Measurements from ENCODE around the gene DIDO1. TPM values are rescaled to one million over a fixed set of nuclear protein-coding genes. Genes with fewer than 3 reads are reported as not detected.

DIDO1 gene
- total and polyA plus RNA-seq, 2 of the 13 experiments (the other 11 are each of a cell fraction or from before 2014, with no cell fraction given), result 75.0 to 75.1 TPM

GRCh38 chr20:62968378-62969178, 42.3 kb upstream of the DIDO1 start (continued):
- TF ChIP-seq ZBTB37 (CRISPR knock-in tag; IDR thresholded peaks at IDR 0.05), result no peak
- no peak for TF ChIP-seq MAFG (CRISPR knock-in tag; IDR thresholded peaks at IDR 0.05)
- TF ChIP-seq ZNF790 (CRISPR knock-in tag; IDR thresholded peaks at IDR 0.05; ENCODE audit: borderline replicate concordance), result no peak
- no peak; the same call in 1 of the 2 replicates for TF ChIP-seq BRCA1 (CRISPR knock-in tag; IDR thresholded peaks at IDR 0.05)
- TF ChIP-seq MXD1 (CRISPR knock-in tag; IDR thresholded peaks at IDR 0.05), result no peak
- TF ChIP-seq ZNF737 (CRISPR knock-in tag; IDR thresholded peaks at IDR 0.05; ENCODE audit: borderline replicate concordance), result no peak
- no peak for TF ChIP-seq ZNF33A (CRISPR knock-in tag; IDR thresholded peaks at IDR 0.05; ENCODE audit: borderline replicate concordance)
- no peak for TF ChIP-seq ZBTB14 (CRISPR knock-in tag; IDR thresholded peaks at IDR 0.05)
- no peak for TF ChIP-seq PAX8 (CRISPR knock-in tag; IDR thresholded peaks at IDR 0.05; ENCODE audit: borderline replicate concordance)
- no peak for TF ChIP-seq FOXP1 (IDR thresholded peaks at IDR 0.05)
- TF ChIP-seq FOXP1 (CRISPR knock-in tag; IDR thresholded peaks at IDR 0.05), result no peak
- TF ChIP-seq CSRNP1 (CRISPR knock-in tag; IDR thresholded peaks at IDR 0.05), result peak; percentile 41
- no peak for TF ChIP-seq NBN (conservative IDR thresholded peaks at IDR 0.05)
- no peak for TF ChIP-seq ZFP1 (CRISPR knock-in tag; IDR thresholded peaks at IDR 0.05)
- 0 out of 2 replicates have a peak, but pooled peaks have one; percentile 8 for TF ChIP-seq ZNF766 (CRISPR knock-in tag; IDR thresholded peaks at IDR 0.05; ENCODE audit: borderline replicate concordance)
- 0 out of 2 replicates have a peak, but pooled peaks have one; percentile 17 for TF ChIP-seq PCBP1 (IDR thresholded peaks at IDR 0.05; ENCODE audit: borderline replicate concordance, low read depth, low read length)
- no peak for TF ChIP-seq NAIF1 (CRISPR knock-in tag; IDR thresholded peaks at IDR 0.05; ENCODE audit: borderline replicate concordance)
- TF ChIP-seq TBP (CRISPR knock-in tag; IDR thresholded peaks at IDR 0.05), result no peak
- no peak for TF ChIP-seq AHR (CRISPR knock-in tag; IDR thresholded peaks at IDR 0.05)
- TF ChIP-seq TFAP4 (IDR thresholded peaks at IDR 0.05; ENCODE audit: borderline replicate concordance, low read depth), result peak; percentile 74
- 0 out of 2 replicates have a peak, but pooled peaks have one; percentile 61 for TF ChIP-seq TMF1 (CRISPR knock-in tag; IDR thresholded peaks at IDR 0.05; ENCODE audit: low read depth)
- no peak for TF ChIP-seq ZNF841 (CRISPR knock-in tag; IDR thresholded peaks at IDR 0.05; ENCODE audit: borderline replicate concordance)
- no peak for TF ChIP-seq MIER3 (CRISPR knock-in tag; IDR thresholded peaks at IDR 0.05; ENCODE audit: borderline replicate concordance)
- TF ChIP-seq GABPB1 (CRISPR knock-in tag; IDR thresholded peaks at IDR 0.05), result peak; percentile 33; the same call in 1 of the 2 replicates
- TF ChIP-seq POLR2AphosphoS5 (IDR thresholded peaks at IDR 0.05; ENCODE audit: low read depth, low read length), result peak; percentile 62
- TF ChIP-seq ZNF75D (CRISPR knock-in tag; IDR thresholded peaks at IDR 0.05; ENCODE audit: borderline replicate concordance), result no peak
- TF ChIP-seq ZNF3 (CRISPR knock-in tag; IDR thresholded peaks at IDR 0.05), result no peak

All from HepG2 (cell line).